HG02759 (cell line): ENCODE data around the gene ZNF771.
"Not testable (repeated sequence)": the region's sequence is repeated elsewhere in the genome, so short reads cannot be mapped to it uniquely, and the experiment has no call there.

Experiments
- ATAC-seq: cut with Tn5 transposase; IDR thresholded peaks from one replicate; pipeline ENCODE4 v1.9.1; 2021; ENCODE audit warnings: mild to moderate bottlenecking, moderate library complexity; ENCODE audit not compliant: unreplicated experiment

Gene ZNF771

DNA sequence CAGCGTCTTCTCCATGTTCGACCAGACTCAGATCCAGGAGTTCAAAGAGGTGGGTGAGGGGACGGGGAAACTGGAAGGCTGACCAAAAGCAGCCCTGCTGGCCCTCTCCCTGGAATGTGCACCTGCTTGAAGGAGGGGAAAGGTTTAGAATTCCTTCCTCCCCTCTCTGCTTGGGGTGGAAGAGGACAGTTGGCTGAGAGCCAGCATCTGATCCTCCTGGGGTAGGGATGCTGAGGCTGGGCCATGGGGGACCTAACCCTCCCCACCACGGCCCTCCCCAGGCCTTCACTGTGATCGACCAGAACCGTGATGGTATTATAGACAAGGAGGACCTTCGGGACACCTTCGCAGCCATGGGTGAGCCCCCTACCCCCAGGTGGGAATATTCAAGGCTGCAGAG, 31.5 kb upstream of the ZNF771 start:
- no peak for ATAC-seq

DNA sequence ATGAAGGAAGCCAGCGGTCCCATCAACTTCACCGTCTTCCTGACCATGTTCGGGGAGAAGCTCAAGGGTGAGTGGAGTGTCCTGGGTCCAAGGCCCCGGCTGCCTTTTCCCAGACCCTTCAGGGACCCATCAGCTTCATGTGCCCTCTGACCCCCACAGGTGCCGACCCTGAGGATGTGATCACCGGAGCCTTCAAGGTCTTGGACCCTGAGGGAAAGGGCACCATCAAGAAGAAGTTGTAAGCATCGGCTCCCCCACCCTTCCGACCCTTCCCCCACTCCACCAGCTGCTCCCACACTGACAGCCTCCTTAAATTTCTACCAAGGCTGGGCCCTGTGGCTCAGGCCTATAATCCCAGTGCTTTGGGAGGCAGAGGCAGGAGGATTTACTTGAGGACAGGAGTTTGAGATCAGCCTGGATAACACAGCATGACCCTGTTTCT, 30.9 kb upstream of the ZNF771 start:
- ATAC-seq = no peak

DNA sequence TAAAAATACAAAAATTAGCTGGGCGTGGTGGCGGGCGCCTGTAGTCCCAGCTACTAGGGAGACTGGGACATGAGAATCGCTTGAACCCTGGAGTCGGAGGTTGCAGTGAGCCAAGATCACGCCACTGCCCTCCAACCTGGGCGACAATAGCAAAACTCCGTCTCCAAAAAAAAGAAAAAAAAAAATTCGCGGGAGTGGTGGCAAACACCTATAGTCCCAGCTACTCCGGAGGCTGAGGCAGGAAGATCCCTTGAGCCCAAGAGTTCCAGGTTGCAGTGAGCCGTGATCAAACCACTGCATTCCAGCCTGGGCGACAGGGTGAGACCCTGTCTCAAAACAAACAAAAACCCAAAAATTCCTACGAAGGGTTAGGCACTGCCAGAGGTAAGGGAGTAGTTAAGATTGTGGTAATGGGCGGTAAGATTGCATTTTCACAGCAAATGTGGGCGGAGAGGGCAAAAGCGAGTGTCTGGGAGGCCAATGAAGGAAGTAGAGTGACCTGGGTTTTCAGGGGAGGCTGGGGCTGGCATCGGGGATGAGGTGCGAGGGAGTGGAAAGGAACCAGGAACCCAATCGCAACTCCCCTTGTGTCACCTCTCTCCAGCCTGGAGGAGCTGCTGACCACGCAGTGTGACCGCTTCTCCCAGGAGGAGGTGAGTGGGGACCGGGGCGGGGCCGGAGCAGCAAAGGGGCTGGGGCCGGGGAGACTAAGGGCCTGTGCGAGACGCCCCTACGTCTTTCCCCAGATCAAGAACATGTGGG, 30.2 kb upstream of the ZNF771 start:
- ATAC-seq = no peak

DNA sequence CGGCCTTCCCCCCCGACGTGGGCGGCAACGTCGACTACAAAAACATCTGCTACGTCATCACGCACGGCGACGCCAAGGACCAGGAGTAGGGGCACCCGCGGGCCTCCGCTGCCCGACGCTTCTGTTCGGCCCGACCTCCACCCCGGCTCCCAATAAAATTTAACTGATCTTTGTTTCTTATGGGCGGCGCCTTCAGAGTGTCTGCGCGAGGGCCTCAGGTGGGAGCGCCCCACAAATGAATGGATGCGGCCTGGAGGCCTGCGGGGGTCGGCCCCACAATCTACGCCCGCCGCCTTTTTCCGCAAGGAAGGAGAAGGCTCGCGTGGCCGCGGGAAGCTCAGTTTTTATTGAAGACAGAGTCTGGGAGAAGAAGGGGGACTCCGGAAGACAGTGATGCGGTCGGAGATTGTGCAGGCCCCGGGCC, 29.6 kb upstream of the ZNF771 start:
- ATAC-seq = peak; percentile 50

DNA sequence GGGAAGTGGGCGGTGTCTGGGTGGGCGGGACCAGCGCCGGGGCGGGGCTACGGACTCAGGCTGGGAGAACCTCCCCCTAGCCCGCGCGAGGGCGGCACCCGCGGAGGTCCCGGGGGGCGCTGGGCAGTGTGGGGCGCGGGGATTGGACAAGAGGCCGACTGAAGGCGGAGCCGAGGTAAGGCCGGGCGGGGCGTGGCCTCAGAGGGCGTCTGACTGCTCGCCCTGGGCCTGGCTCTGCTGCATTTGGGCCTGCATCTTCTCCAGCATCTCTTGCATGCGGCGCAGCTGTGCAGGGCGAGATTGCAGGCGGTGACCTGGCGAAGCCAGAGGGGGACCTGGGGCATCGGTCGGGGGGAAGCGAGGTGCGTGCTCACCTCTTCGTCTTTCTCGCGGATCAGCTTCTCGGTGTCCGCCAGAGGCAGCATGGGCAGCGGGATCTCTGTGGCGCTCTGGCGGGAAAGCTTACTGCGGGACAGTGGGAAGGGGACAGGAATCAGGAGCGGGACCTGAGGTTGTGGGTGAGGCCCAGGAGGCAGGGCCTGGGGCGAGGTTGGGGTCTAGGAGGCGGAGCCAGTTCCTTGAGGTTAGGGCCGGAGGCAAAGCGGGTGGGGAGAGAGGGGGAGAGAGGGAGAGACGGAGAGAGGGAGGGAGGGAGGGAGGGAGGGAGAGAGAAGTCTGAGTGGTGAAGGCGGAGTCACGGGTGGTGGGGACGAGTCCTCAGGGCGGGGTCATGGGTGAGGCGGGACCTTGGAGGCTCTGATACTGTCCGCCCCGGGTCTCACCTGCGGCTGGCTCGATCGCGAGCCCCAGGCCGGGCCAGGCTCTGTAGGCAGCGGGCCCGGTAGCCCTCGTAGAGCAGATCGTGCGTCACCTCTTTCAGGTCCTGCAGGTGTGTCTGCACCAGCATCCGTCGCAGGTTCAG, 28.9 kb upstream of the ZNF771 start:
- peak; percentile 86 for ATAC-seq

DNA sequence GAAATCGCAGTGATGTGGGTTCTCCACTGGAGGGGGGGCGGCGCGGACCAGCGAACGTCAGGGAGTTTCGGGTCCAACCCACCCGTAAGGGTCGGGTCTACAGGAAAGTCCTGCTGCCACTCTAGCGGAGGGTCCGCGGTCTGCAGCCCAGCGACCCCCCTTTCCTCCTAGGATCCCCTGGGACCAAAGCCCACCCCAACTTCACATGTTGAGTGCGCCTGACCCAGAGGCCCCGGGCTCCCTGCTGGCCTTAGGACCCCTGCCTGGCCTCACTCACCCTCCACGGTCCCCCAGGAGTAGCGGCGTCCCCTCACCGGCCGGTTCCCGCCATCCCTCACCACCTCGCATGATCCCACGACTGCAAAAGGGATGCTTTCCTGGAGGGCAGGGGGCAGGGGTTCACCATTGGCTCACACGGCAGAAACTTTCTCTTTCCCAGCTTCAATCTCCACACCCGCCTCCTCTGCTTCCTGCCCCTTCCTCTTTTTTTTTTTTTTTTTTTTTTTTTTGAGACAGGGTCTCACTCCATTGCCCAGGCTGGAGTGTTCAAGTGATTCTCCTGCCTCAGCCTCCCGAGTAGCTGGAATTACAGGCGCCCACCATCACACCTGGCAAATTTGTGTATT, 28.1 kb upstream of the ZNF771 start:
- no peak for ATAC-seq

DNA sequence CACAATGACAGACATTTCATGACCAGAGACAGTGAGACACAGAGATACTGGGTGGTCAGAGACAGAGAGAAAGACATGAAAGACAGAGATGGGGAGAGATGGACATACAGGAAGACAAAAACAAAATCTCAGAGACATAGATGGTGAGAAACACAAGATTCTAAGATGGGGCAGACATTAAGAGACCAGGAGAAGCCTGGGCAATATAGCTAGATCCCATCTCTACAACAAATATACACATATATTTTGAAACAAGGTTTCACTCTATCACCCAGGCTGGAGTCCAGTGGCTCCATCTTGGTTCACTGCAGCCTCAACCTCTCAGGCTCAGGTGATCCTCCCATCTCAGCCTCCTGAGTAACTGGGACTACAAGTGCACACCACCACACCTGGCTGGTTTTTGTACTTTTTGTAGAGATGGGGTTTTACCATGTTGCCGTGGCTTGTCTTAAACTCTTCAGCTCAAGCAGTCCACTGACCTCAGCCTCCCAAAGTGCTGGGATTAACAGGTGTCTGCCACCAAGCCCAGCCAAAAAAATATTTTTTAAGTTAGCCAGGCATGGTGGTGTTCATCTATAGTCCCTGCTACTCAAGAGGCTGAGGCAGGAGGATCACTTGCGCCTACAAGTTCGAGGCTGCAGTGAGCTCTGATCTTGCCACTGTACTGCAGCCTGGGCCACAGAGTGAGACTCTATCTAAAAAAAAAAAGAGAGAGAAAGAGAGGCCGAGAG, 27.2 kb upstream of the ZNF771 start:
- ATAC-seq = no peak

DNA sequence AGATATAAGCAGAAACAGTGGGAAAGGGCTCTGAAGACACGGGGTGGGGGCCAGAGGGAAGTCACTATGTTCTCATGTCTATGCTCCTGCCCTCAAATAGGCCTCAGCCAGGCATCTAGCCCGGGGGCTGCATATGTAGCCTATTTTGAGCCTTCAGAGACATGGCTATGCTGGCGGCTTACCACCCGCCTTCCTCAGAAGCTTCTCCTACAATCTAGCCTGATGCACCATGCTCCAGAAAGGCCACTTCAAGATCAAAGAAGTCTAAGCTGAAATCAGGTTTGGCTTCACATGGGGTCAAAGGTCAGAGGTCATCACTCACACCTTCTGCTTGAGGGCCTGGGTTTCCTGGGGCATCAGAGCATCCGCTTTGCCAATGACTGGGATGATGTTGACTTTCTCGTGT, 26.6 kb upstream of the ZNF771 start:
- no peak for ATAC-seq

DNA sequence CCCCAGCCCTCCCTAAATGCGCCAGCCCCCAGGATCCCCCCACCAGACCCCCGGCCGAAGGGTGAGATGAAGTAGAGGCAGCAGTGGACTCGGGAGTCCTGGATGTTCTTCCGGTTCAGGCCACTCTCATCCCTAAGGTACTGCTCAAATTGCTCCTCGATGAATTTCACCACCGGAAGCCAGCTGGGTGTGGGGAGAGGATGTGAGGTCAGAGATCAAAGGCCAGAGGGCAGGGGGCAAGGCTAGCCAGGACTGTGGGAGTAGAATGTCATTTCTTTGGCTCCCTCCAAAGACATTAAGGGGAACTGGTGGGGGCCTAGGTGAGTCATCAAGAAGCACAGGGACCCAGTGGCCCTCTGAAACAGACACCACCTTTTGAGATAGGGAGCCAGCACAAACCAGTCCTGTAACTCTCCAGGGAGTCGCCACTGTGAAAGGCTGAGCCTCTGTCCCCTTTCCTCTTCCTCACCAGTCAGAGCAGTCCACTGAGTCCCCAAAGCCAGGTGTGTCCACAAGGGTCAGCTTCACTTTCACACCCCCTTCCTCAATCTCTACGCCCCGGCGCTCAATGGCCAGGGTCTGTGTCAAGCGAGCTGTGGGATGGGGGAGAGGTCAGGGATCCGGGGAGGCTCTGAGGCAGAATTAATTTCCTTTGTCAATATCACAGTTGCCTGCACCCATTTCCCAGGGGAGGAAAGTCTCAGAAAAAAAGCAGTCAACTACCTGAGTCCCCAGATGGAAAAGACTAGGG, 25.9 kb upstream of the ZNF771 start:
- ATAC-seq = no peak

DNA sequence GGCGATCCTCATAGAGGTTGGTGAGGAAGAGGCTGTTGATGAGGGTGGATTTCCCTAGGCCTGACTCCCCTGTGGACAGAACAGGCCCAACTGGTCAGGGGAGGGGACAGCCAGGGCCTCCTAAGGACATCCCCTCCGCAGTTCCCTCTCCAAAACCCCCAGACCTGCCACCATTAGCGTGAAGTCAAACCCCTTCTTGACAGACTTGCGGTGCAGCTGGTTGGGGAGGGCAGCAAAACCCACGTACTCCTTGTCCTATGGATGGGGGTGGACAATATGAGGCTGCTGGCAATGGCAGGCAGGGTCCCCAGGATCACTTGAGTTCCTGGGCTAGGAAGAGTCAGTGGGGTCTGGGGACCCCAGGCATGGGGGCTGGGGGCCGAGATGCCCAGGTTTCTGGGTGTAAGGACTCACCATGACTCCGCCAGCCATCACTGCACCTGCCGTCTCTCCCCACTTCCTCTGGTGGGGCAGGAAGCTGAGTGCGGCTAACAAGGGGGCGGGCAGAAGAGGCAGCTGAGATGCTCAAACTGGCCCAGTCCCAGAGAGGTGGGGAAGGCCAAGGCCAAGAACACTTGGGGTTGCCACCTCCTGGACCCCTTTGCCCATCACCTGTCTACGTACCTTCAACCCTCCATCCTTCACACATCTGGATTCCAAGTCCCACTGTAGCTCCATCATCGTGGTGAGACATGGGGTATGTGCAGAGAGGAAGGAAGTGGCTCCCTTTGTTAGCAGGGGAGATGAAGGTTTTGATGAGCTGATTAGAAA, 25.1 kb upstream of the ZNF771 start, which contains the start of gene SEPTIN1:
Gene SEPTIN1 (minus strand): TSS at position 451 of the 771 bp plus-strand sequence. CDS start 19 bp downstream, at position 432.
- ATAC-seq = peak; percentile 36

DNA sequence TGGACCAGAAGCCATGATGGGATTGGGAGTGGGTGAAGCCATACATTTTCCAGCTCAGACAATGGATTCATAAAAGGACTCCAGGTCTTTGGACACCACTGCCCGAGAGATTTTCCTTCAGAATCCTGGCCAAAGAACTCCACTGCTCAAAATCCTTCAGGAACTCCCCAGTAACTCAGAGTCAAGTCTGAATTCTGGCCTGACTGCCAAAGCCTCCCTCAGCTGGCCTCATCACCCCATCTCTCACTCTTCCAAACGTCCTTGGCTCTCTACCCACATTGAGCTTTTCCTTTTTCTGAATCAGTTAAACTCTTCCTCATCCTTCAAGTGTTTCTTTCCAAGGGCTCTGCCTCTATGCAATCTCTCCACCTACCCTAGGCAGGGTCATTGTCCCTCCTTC, 23.9 kb upstream of the ZNF771 start:
- ATAC-seq = no peak

DNA sequence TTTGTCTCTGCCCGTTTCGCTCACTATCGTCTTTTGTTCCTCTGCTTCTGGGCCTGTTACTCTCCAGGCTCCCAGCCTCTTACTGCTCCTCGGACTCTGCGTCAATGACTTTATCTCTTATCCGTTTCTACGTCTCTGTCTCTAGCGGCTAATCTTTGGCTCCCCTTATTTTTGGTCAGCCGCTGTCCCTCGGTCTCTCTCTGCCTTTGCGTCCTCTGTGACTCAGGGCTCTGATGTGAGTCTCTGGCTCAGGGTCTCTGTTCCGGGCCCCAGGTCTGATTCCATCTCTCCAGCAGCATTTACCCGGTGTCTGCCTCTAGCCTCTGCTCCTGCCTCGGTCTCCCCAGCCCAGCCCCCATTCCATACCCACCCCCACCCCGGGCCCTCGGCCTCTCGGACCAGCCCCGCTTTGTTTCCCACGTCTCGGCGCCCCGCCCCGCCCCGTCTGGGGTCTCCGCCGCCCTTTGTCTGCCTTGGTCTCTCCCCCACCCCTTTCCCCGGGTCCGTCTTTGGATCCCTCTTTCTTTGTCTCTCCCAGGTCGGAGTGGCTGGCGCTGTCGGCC, 12.7 kb upstream of the ZNF771 start:
- ATAC-seq = no peak

DNA sequence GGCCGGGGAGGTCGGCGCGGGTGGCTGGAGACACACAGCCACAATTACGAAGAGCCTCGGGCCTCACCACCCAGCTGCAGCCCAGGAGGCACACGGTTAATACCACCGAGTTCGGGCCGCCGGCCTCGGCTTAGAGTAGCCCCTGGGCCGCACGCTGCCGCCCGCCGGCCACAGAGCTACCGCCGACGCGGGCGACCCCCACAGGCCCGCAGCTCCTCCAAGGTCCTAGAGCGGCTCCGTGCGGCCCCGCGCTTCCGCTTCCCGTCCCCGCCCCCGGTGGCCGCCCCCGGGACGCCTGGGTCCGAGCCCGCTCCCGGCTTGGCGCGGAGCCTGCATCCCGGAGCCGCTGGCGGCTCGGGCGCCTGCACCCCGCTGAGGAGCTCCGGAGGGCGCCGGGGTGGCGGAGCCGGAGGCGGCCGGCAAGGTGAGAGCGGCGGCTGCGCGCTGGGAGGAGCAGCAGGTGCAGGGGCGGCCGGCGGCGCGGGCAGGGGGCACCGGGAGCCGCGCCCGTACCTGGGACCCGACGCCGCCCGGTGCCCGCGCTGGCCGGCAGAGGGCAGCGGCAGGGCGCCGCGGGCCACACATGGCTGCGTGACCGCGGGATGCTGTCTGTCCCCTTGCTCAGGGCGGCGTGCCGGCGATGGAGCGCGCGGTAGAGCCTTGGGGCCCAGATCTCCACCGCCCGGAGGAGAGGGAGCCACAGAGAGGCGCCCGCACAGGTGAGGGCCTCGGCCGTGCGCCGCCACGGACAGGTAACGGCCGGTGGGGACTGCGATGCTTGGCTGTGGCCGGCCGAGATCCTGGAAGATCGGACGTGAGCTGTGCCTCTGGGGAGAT, 12.0 kb upstream of the ZNF771 start, which contains the start of gene ZNF48:
Gene ZNF48 (plus strand): TSS at position 266 of the 837 bp plus-strand sequence. CDS start 375 bp downstream, at position 641.
- ATAC-seq = peak; percentile 70

DNA sequence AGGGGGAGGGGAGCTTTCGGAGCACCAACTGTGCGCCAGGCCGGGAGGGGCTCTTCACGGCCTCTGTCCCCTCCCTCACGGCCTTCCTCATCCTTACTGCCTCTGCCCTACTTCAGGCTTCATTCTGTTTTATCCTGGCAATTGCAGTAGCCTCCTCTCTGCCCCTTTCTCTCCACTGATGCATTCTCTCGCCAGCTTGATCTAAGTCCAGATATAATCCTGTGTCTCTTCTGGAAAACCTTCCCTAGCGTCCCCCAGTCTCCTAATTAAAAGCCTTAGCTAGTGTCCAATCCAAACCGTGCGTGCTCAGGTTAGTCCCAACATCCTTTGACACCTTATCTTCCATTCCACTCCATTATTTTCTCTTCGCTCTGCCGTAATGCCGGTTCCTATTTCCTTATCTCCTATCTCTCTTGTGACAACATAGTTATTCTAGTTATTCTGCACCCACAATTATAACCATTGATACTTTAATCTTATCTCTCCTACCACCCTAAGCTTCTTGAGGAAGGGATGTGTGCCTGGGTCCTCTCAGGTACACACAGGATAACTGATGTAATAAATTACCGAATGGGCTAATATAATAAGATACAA, 11.3 kb upstream of the ZNF771 start:
- no peak for ATAC-seq

DNA sequence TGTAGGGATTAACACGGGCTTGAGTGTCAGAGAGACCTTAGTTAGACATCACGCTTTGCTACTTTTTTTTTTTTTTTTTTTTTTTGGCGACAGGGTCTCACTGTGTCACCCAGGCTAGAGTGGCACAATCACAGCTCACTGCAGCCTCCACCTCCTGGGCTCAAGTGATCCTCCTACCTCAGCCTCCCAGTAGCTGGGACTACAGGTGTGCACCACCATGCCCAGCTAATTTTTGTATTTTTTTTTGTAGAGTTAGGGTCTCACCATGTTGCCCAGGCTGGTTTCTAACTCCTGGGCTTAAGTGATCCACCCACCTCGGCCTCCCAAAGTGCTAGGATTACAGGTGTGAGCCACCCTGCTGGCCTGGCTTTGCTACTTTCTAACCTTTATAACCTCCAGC, 10.8 kb upstream of the ZNF771 start:
- not testable (repeated sequence) for ATAC-seq

DNA sequence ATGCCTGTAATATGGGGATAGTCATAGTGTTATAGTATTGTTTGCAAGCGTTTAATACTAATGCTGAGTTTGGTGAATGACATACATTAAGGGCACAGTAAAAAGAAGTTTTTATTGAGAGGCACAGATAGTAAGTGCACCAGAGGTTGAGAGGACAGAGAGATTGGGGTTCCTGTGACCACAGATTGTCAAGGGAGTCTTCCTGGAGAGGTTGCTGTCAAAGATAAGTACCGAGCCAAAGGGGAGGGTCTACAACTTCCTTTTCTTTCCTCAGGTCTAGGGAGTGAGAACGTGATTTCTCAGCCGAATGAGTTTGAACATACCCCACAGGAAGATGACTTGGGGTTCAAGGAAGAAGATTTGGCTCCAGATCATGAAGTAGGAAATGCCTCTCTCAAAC, 10.3 kb upstream of the ZNF771 start:
- no peak for ATAC-seq
